ENCODE data around the gene PIP4K2A.

DNA sequence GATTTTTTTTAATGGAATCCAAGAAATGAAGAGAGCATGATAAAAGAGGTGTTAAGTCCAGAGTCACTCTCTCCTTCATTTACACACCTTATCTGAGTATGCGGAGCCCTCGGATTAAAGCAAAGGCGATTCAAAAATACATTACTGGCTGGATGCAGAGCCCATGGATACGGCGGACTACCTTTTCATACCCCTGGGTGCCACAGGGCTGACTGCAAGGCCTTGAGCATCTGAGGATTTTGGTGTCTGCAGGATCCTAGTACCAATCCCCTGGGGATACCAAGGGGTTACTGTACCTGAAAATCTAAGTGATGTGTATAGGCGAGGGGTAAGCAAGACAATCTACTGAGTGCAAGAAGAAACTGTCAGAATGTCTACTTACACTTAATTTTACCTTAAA, 20.5 kb downstream of the PIP4K2A start:
- TF ChIP-seq, protein P1, sequence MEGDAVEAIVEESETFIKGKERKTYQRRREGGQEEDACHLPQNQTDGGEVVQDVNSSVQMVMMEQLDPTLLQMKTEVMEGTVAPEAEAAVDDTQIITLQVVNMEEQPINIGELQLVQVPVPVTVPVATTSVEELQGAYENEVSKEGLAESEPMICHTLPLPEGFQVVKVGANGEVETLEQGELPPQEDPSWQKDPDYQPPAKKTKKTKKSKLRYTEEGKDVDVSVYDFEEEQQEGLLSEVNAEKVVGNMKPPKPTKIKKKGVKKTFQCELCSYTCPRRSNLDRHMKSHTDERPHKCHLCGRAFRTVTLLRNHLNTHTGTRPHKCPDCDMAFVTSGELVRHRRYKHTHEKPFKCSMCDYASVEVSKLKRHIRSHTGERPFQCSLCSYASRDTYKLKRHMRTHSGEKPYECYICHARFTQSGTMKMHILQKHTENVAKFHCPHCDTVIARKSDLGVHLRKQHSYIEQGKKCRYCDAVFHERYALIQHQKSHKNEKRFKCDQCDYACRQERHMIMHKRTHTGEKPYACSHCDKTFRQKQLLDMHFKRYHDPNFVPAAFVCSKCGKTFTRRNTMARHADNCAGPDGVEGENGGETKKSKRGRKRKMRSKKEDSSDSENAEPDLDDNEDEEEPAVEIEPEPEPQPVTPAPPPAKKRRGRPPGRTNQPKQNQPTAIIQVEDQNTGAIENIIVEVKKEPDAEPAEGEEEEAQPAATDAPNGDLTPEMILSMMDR (conservative IDR thresholded peaks at IDR 0.05; ENCODE audit: low read depth, low read length), result no peak
- TF ChIP-seq EZH2 (IDR thresholded peaks at IDR 0.05; ENCODE audit: low read length, unreplicated experiment), result no peak

Measured in PC-3 (cell line).